HEK293T (cell line): ENCODE data around the gene AGAP5.

ENCODE experiments used
- CTCF ChIA-PET: fragments of 350-600 bp; formaldehyde crosslinking; extraction: SDS; loops from one replicate; lab custom pipeline; 2021; ENCODE audit warnings: antibody characterized with exemption, inconsistent platforms; lab: Yijun Ruan, JAX
- POLR2A ChIA-PET: fragments of 350-600 bp; formaldehyde crosslinking; extraction: SDS; loops from one replicate; lab custom pipeline; 2020; ENCODE audit warnings: antibody characterized with exemption, inconsistent platforms; lab: Yijun Ruan, JAX
- DNase-seq: peaks from one replicate; pipeline ENCODE4 v3.0.0; 2012; ENCODE audit warnings: mixed read lengths; ENCODE audit errors: extremely low spot score
- ARNT ChIP-seq: fragments of 450-650 bp; IDR thresholded peaks from 2 replicates; pipeline ENCODE4 v1.6.1; 2017; ENCODE audit warnings: mild to moderate bottlenecking
- ELF4 ChIP-seq: fragments of 450-650 bp; IDR thresholded peaks from 2 replicates; pipeline ENCODE4 v1.6.1; 2017; ENCODE audit warnings: antibody characterized with exemption
- FOXA1 ChIP-seq: fragments of 450-650 bp; IDR thresholded peaks from 2 replicates; pipeline ENCODE4 v1.6.1; 2016; ENCODE audit warnings: mild to moderate bottlenecking
- FOXK2 ChIP-seq: fragments of 450-650 bp; IDR thresholded peaks from 2 replicates; pipeline ENCODE4 v1.6.1; 2016; ENCODE audit warnings: mild to moderate bottlenecking
- FOXM1 ChIP-seq: fragments of 450-650 bp; IDR thresholded peaks from 2 replicates; pipeline ENCODE4 v1.6.1; 2017; ENCODE audit warnings: mild to moderate bottlenecking, borderline replicate concordance
- HDGF ChIP-seq: fragments of 450-650 bp; IDR thresholded peaks from 2 replicates; pipeline ENCODE4 v1.6.1; 2017; ENCODE audit warnings: antibody characterized with exemption, borderline replicate concordance
- L3MBTL2 ChIP-seq: fragments of 450-650 bp; conservative IDR thresholded peaks from 2 replicates; pipeline ENCODE4 v1.6.1; 2016; ENCODE audit warnings: mild to moderate bottlenecking
- NFRKB ChIP-seq: fragments of 450-650 bp; IDR thresholded peaks from 2 replicates; pipeline ENCODE4 v1.6.1; 2016; ENCODE audit warnings: mild to moderate bottlenecking, moderate library complexity
- PKNOX1 ChIP-seq: fragments of 450-650 bp; IDR thresholded peaks from 2 replicates; pipeline ENCODE4 v1.6.1; 2016
- SP1 ChIP-seq: fragments of 450-650 bp; IDR thresholded peaks from 2 replicates; pipeline ENCODE4 v1.6.1; 2017
- SUZ12 ChIP-seq: fragments of 450-650 bp; IDR thresholded peaks from 2 replicates; pipeline ENCODE4 v1.6.1; 2016; ENCODE audit warnings: mild to moderate bottlenecking
- TARDBP ChIP-seq: fragments of 450-650 bp; IDR thresholded peaks from 2 replicates; pipeline ENCODE4 v1.6.1; 2016
- ZNF384 ChIP-seq: fragments of 450-650 bp; IDR thresholded peaks from 2 replicates; pipeline ENCODE4 v1.6.1; 2016

Gene AGAP5

GRCh38 chr10:73625884-73626752, 71.8 kb downstream of the AGAP5 start:
- CTCF ChIA-PET: interaction anchor here (0.5 kb wide), 1 partner anchor 409 kb away, joined by 4 read pairs; no protein-coding TSS in a partner anchor
- POLR2A ChIA-PET: interaction anchor here (0.6 to 2.2 kb wide), 23 partner anchors 8 to 375 kb away, joined by 3 to 9 read pairs (median 4); partner anchors contain the start of genes PPP3CB and USP54
- peak; percentile 95 for DNase-seq
- peak; percentile 65 for TF ChIP-seq ELF4
- peak; percentile 98 for TF ChIP-seq TARDBP
- no peak for TF ChIP-seq PKNOX1
- TF ChIP-seq SP1: peak; percentile 12; the same call in 1 of the 2 replicates
- TF ChIP-seq ZNF384: no peak
- TF ChIP-seq L3MBTL2: peak; percentile 95
- TF ChIP-seq NFRKB: peak; percentile 92
- TF ChIP-seq FOXM1: no peak
- TF ChIP-seq FOXK2: no peak

DNA sequence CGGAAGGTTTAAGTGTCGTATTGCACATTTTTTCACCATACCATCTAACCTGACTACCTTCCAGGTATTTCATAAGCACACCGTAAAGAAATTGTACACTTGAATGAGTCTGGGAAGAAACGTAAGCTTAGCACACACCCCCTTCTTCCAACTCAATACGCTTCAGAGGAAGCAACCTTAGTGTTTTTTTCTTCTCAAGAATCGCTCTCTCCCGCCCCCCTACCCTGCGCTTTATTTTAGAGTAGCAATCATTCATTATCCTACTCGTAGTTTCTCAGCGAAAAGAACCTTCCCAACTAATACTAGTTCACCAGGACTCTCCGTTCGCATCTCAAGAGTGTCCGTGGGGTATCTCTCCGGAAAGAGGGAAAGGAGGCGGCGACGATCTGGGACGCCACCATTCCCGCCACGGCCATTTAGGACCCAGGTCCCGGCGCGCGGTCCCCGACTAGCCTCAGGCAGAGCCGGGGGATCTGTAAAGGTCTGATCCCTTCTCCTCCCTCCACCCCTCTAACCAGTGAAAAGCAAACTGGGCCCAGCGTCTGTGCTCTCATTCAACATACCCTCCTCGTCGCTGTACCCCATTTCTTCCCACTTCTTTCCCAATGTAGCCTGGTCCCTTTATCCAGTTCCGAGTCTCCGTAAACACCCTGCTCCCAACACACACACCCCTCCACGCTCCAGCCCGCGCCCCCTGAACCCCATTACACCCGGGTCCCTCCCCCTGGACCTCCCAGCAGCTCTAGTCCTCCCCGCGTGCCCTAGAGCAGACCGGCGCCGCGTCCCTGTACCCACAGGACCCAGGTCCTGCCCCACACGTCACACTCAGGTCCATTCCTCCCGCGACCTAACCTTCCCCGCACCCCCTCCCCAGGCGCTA, 72.7 kb downstream of the AGAP5 start:
- POLR2A ChIA-PET: interaction anchor here (0.6 to 2.2 kb wide), 24 partner anchors 9 to 373 kb away, joined by 3 to 9 read pairs (median 4); partner anchors contain the start of genes MRPS16, PPP3CB and USP54
- peak; percentile 54 for DNase-seq
- CTCF ChIA-PET: interaction anchor here (0.9 kb wide), 1 partner anchor 39 kb away, joined by 3 read pairs; no protein-coding TSS in a partner anchor
- TF ChIP-seq L3MBTL2: no peak
- TF ChIP-seq SUZ12: no peak
- no peak for TF ChIP-seq FOXA1
- TF ChIP-seq TARDBP: no peak
- no peak for TF ChIP-seq NFRKB
- TF ChIP-seq ARNT: no peak
- TF ChIP-seq ZNF384: no peak
- no peak for TF ChIP-seq HDGF
